ENCODE results near the gene LDLRAD4.

The LDLRAD4 gene

GRCh38 chr18:13505780-13506345, 287.3 kb downstream of the LDLRAD4 start:
- no peak for DNase-seq (ENCODE audit: low read depth in 2 of 2)
- no peak overlapping the region for H3K4me3 ChIP-seq (replicated peaks in 1 of 2; ENCODE audit: low read depth in 2 of 2, low read length in 2 of 2)
- TF ChIP-seq CTCF (IDR thresholded peaks at IDR 0.05; ENCODE audit: low read depth, low read length), result no peak

GRCh38 chr18:13510594-13510993, 292.0 kb downstream of the LDLRAD4 start:
- DNase-seq (ENCODE audit: low read depth in 2 of 2), result no peak
- no peak for TF ChIP-seq CTCF (IDR thresholded peaks at IDR 0.05; ENCODE audit: low read depth, low read length)
- H3K4me3 ChIP-seq (replicated peaks in 1 of 2; ENCODE audit: low read depth in 2 of 2, low read length in 2 of 2), result no peak overlapping the region

GRCh38 chr18:13511961-13512577, 293.5 kb downstream of the LDLRAD4 start:
- no peak for TF ChIP-seq CTCF (IDR thresholded peaks at IDR 0.05; ENCODE audit: low read depth, low read length)
- no peak for DNase-seq (ENCODE audit: low read depth in 2 of 2)
- H3K4me3 ChIP-seq (replicated peaks in 1 of 2; ENCODE audit: low read depth in 2 of 2, low read length in 2 of 2), result no peak overlapping the region

- no peak for TF ChIP-seq CTCF (IDR thresholded peaks at IDR 0.05; ENCODE audit: low read depth, low read length)
- no peak overlapping the region for H3K4me3 ChIP-seq (replicated peaks in 1 of 2; ENCODE audit: low read depth in 2 of 2, low read length in 2 of 2)
- DNase-seq (ENCODE audit: low read depth in 2 of 2), result no peak
These were observed 294.5 kb downstream of the LDLRAD4 start for GRCh38 chr18:13513021-13513420.

GRCh38 chr18:13513481-13513880, 294.9 kb downstream of the LDLRAD4 start:
- TF ChIP-seq CTCF (IDR thresholded peaks at IDR 0.05; ENCODE audit: low read depth, low read length), result no peak
- DNase-seq (ENCODE audit: low read depth in 2 of 2), result no peak
- no peak overlapping the region for H3K4me3 ChIP-seq (replicated peaks in 1 of 2; ENCODE audit: low read depth in 2 of 2, low read length in 2 of 2)

- no peak for DNase-seq (ENCODE audit: low read depth in 2 of 2)
- no peak for TF ChIP-seq CTCF (IDR thresholded peaks at IDR 0.05; ENCODE audit: low read depth, low read length)
- H3K4me3 ChIP-seq (replicated peaks in 1 of 2; ENCODE audit: low read depth in 2 of 2, low read length in 2 of 2), result no peak overlapping the region
These were observed 296.0 kb downstream of the LDLRAD4 start for GRCh38 chr18:13514558-13514957.

GRCh38 chr18:13516855-13517254, 298.3 kb downstream of the LDLRAD4 start:
- H3K4me3 ChIP-seq (replicated peaks in 1 of 2; ENCODE audit: low read depth in 2 of 2, low read length in 2 of 2), result no peak overlapping the region
- no peak for DNase-seq (ENCODE audit: low read depth in 2 of 2)
- TF ChIP-seq CTCF (IDR thresholded peaks at IDR 0.05; ENCODE audit: low read depth, low read length), result no peak
